Neural progenitor cell (in vitro differentiated cells): ENCODE results near the gene OBSL1. TPM values are rescaled to one million over a fixed set of nuclear protein-coding genes. Genes with fewer than 3 reads are reported as not detected.

ENCODE experiments used
- DNase-seq: peaks from one replicate; pipeline ENCODE4 v3.0.0-alpha.2; 2016; ENCODE audit warnings: low spot score
- H2AFZ ChIP-seq: fragments of 200-600 bp; sonication (generic); replicated peaks from 2 replicates; pipeline ENCODE4 v1.6.1; 2016; ENCODE audit warnings: antibody characterized with exemption
- H3F3A ChIP-seq: fragments of 200-600 bp; sonication (generic); 2 replicates; pipeline ENCODE4 v1.6.1; 2016; ENCODE audit warnings: antibody characterized with exemption, low read depth
- H3K27ac ChIP-seq: fragments of 200-600 bp; sonication (generic); 2 replicates; pipeline ENCODE4 v1.5.1; 2016; ENCODE audit warnings: mild to moderate bottlenecking
- H3K27me3 ChIP-seq: fragments of 200-600 bp; sonication (generic); 2 replicates; pipeline ENCODE4 v1.6.1; 2016; ENCODE audit warnings: mild to moderate bottlenecking, moderate library complexity
- H3K36me3 ChIP-seq: fragments of 200-600 bp; sonication (generic); 2 replicates; pipeline ENCODE4 v1.5.1; 2016
- H3K4me1 ChIP-seq: fragments of 200-600 bp; sonication (generic); 2 replicates; pipeline ENCODE4 v1.6.1; 2016; ENCODE audit warnings: mixed run types
- H3K4me2 ChIP-seq: fragments of 200-600 bp; sonication (generic); 2 replicates; pipeline ENCODE4 v1.6.1; 2016
- H3K4me3 ChIP-seq: fragments of 200-600 bp; sonication (generic); 2 replicates; pipeline ENCODE4 v1.5.1; 2016
- H3K79me2 ChIP-seq: fragments of 200-600 bp; sonication (generic); 2 replicates; pipeline ENCODE4 v1.6.1; 2016; ENCODE audit warnings: low read depth
- H3K9ac ChIP-seq: fragments of 200-600 bp; sonication (generic); 2 replicates; pipeline ENCODE4 v1.6.1; 2016
- H3K9me3 ChIP-seq: fragments of 200-600 bp; sonication (generic); 2 replicates; pipeline ENCODE4 v1.5.1; 2016; ENCODE audit warnings: low read depth
- H4K20me1 ChIP-seq: fragments of 200-600 bp; sonication (generic); 2 replicates; pipeline ENCODE4 v1.6.1; 2016; ENCODE audit warnings: low read depth
- H3K27ac Mint-ChIP-seq: 3 replicates; pipeline ENCODE4 v1.8.0; 2021; ENCODE audit warnings: mixed read lengths
- H3K27me3 Mint-ChIP-seq: 2 replicates; pipeline ENCODE4 v1.8.0; 2022; ENCODE audit warnings: low read depth, mild to moderate bottlenecking, inconsistent platforms, moderate library complexity, mixed read lengths; ENCODE audit not compliant: insufficient read depth
- H3K36me3 Mint-ChIP-seq: 3 replicates; pipeline ENCODE4 v1.8.0; 2021; ENCODE audit warnings: mixed read lengths
- H3K4me1 Mint-ChIP-seq: 3 replicates; pipeline ENCODE4 v1.8.0; 2021; ENCODE audit warnings: mixed read lengths
- H3K4me3 Mint-ChIP-seq: 3 replicates; pipeline ENCODE4 v1.8.0; 2021; ENCODE audit warnings: mild to moderate bottlenecking, moderate library complexity, mixed read lengths
- H3K9me3 Mint-ChIP-seq: 3 replicates; pipeline ENCODE4 v1.8.0; 2020; ENCODE audit warnings: mixed read lengths
- EZH2 ChIP-seq: fragments of 200-600 bp; sonication (generic); IDR thresholded peaks from 2 replicates; pipeline ENCODE4 v1.6.1; 2017; ENCODE audit warnings: antibody characterized with exemption, mild to moderate bottlenecking, moderate library complexity
- EZH2phosphoT487 ChIP-seq: fragments of 200-600 bp; sonication (generic); IDR thresholded peaks from 2 replicates; pipeline ENCODE4 v1.6.1; 2017; ENCODE audit warnings: antibody characterized with exemption
- total RNA-seq: library from RNA; depleted of rRNA; stranded (reverse); fragments of >200 nt; gene quantifications from 2 replicates; pipeline ENCODE4 v1.2.3, GENCODE V29; 2015; ENCODE audit warnings: low replicate concordance
- TF ChIP-seq, protein P1 (sequence below): fragments of 200-600 bp; sonication (generic); IDR thresholded peaks from 2 replicates; pipeline ENCODE4 v1.5.1; 2017; ENCODE audit warnings: antibody characterized with exemption, mild to moderate bottlenecking

OBSL1 gene
- total RNA-seq, 1 donor from 2014 or later, result 31.0 TPM

GRCh38 chr2:219539926-219540678, 31.2 kb downstream of the OBSL1 start:
- no peak overlapping the region for H3K4me2 ChIP-seq
- TF ChIP-seq, protein P1, sequence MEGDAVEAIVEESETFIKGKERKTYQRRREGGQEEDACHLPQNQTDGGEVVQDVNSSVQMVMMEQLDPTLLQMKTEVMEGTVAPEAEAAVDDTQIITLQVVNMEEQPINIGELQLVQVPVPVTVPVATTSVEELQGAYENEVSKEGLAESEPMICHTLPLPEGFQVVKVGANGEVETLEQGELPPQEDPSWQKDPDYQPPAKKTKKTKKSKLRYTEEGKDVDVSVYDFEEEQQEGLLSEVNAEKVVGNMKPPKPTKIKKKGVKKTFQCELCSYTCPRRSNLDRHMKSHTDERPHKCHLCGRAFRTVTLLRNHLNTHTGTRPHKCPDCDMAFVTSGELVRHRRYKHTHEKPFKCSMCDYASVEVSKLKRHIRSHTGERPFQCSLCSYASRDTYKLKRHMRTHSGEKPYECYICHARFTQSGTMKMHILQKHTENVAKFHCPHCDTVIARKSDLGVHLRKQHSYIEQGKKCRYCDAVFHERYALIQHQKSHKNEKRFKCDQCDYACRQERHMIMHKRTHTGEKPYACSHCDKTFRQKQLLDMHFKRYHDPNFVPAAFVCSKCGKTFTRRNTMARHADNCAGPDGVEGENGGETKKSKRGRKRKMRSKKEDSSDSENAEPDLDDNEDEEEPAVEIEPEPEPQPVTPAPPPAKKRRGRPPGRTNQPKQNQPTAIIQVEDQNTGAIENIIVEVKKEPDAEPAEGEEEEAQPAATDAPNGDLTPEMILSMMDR, result no peak
- TF ChIP-seq EZH2, result no peak
- no peak for TF ChIP-seq EZH2phosphoT487
- H3K27me3 ChIP-seq, result peaks cover 25% of the 10 kb centered on the region
- no peak overlapping the region for H3K4me3 ChIP-seq
- H3K36me3 ChIP-seq, result no peaks in the 10 kb centered on the region
- no peak overlapping the region for H2AFZ ChIP-seq
- Mint-ChIP-seq H3K27ac (no peak overlapping the region), H3K4me1 (peaks cover 46% of the 10 kb centered on the region), H3K9me3 (no peaks in the 10 kb centered on the region), H3K27me3 (peaks cover 13% of the 10 kb centered on the region), H3K36me3 (peaks cover 9% of the 10 kb centered on the region), H3K4me3 (no peak overlapping the region)
- no peak for DNase-seq
- H3K9ac ChIP-seq, result no peak overlapping the region
- H3K27ac ChIP-seq, result no peak overlapping the region
- no peaks in the 10 kb centered on the region for H3K79me2 ChIP-seq
- peaks cover 30% of the 10 kb centered on the region for H3K4me1 ChIP-seq
- H3K9me3 ChIP-seq, result no peaks in the 10 kb centered on the region
- H3F3A ChIP-seq, result peaks cover 22% of the 10 kb centered on the region
- peaks cover 21% of the 10 kb centered on the region for H4K20me1 ChIP-seq

- H3K36me3 ChIP-seq, result no peaks in the 10 kb centered on the region
- Mint-ChIP-seq H3K36me3 (peaks cover 9% of the 10 kb centered on the region), H3K9me3 (no peaks in the 10 kb centered on the region), H3K4me3 (no peak overlapping the region), H3K27ac (peak overlapping the region; percentile 94), H3K27me3 (peaks cover 10% of the 10 kb centered on the region), H3K4me1 (peaks cover 37% of the 10 kb centered on the region)
- no peak overlapping the region for H3K27ac ChIP-seq
- no peaks in the 10 kb centered on the region for H3K9me3 ChIP-seq
- H3K9ac ChIP-seq, result no peak overlapping the region
- H3K4me2 ChIP-seq, result peak overlapping the region; percentile 54
- H4K20me1 ChIP-seq, result peaks cover 12% of the 10 kb centered on the region
- peaks cover 14% of the 10 kb centered on the region for H3F3A ChIP-seq
- H2AFZ ChIP-seq, result no peak overlapping the region
- no peak for DNase-seq
- no peak overlapping the region for H3K4me3 ChIP-seq
- H3K4me1 ChIP-seq, result peaks cover 26% of the 10 kb centered on the region
- no peaks in the 10 kb centered on the region for H3K79me2 ChIP-seq
- TF ChIP-seq EZH2, result no peak
- TF ChIP-seq EZH2phosphoT487, result no peak
- TF ChIP-seq, protein P1, result no peak
- H3K27me3 ChIP-seq, result peaks cover 16% of the 10 kb centered on the region
These were observed 32.2 kb downstream of the OBSL1 start for GRCh38 chr2:219538956-219539788.

- TF ChIP-seq EZH2 (no peak), EZH2phosphoT487 (no peak)
- TF ChIP-seq, protein P1, result no peak
- peak overlapping the region; percentile 94 for H3K27ac Mint-ChIP-seq
- peak overlapping the region; percentile 54 for H3K4me2 ChIP-seq
- no peaks in the 10 kb centered on the region for H3K9me3 Mint-ChIP-seq
- H3K36me3 ChIP-seq, result no peaks in the 10 kb centered on the region
- H3F3A ChIP-seq, result peaks cover 12% of the 10 kb centered on the region
- H3K27ac ChIP-seq, result no peak overlapping the region
- H3K79me2 ChIP-seq, result no peaks in the 10 kb centered on the region
- peaks cover 11% of the 10 kb centered on the region for H3K27me3 Mint-ChIP-seq
- H3K4me3 Mint-ChIP-seq, result peak overlapping the region; percentile 59
- H3K9ac ChIP-seq, result no peak overlapping the region
- peaks cover 9% of the 10 kb centered on the region for H3K36me3 Mint-ChIP-seq
- H3K9me3 ChIP-seq, result no peaks in the 10 kb centered on the region
- H3K4me3 ChIP-seq, result no peak overlapping the region
- peaks cover 13% of the 10 kb centered on the region for H3K27me3 ChIP-seq
- DNase-seq, result no peak
- peaks cover 11% of the 10 kb centered on the region for H4K20me1 ChIP-seq
- no peak overlapping the region for H2AFZ ChIP-seq
- peaks cover 36% of the 10 kb centered on the region for H3K4me1 Mint-ChIP-seq
- H3K4me1 ChIP-seq, result peaks cover 25% of the 10 kb centered on the region
These were observed 32.8 kb downstream of the OBSL1 start for GRCh38 chr2:219538504-219538951.
